D721Med (cell line): Measurements from ENCODE around the gene NPLOC4.

Experiments
- DNase-seq: peaks from one replicate; pipeline ENCODE4 v3.0.0; 2011; ENCODE audit warnings: low spot score; ENCODE audit not compliant: insufficient read length
- FAIRE-seq: peaks from 2 replicates; lab custom pipeline; 2011; peaks lifted over from hg19 to GRCh38; lab: Jason Lieb, UNC
- CTCF ChIP-seq: IDR thresholded peaks from 2 replicates; pipeline ENCODE4 v1.5.1; 2012; ENCODE audit warnings: mild to moderate bottlenecking, control low read depth; ENCODE audit not compliant: insufficient read depth; ENCODE audit errors: missing control alignments

The NPLOC4 gene

DNA sequence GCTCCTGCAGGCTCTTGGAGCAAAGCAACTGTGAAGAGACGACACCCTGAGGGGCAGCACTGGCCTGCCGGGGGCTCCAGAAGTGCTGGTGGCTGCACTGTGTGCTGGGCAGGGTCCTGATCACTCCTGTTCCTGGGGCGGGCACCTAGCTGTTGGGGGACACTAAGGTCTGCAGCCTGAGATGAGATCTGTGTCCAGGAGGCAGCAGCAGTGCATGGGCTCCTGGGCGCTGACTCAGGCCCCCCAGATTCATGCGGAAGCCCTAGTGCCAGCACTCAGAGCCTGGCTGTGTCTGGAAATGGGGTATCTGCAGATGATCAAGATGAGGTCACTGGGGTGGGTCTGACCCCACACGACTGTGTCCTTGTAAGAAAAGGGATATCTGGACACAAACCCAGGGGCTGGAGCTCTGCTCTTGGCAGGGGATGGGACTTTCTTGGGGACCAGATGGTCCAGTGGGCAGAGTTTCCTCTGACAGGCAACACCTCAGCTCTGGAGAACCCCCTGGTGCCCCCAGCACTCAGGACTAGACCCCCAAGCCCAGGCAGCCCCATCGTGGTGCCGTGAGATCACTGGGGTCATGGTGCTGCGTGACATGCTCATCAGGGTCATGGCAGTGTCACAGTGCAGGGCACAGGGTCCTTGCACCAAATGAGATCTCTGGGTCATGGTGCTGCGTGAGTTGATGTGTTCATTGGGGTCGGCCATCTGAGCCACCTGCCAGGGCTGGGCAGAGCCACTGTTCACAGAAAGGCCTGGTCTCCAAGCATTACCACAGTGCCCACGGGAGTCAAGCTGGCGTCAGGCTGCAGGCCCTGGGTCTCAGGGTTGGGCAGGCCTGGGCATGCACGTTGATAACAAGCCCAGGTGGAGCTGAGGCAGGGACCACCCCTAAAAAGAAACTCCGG, 94.2 kb downstream of the NPLOC4 start:
- no peak for TF ChIP-seq CTCF
- DNase-seq, result no peak
- FAIRE-seq, result no peak

- no peak for DNase-seq
- TF ChIP-seq CTCF, result no peak
- no peak for FAIRE-seq
Measured at GRCh38 chr17:81541123-81541522, 95.8 kb downstream of the NPLOC4 start.

DNA sequence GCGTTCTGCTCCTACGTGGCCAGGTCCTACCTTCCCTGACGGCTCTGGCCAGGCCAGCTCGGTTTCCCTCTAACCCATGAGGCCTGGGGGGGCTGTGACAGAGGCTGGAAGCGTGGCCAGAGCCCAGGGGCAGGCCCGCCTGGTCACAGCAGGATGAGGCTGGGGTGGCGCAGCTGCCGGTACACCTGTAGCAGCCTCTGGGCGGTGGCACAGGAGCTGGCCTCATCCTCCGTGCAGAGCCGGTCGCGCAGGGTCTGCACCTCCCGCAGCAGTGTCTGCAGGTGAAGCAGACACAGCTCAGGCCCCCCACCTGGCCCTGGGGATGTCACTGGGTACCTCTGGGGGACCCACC, 96.3 kb downstream of the NPLOC4 start:
- DNase-seq, result no peak
- no peak for TF ChIP-seq CTCF
- no peak for FAIRE-seq

DNA sequence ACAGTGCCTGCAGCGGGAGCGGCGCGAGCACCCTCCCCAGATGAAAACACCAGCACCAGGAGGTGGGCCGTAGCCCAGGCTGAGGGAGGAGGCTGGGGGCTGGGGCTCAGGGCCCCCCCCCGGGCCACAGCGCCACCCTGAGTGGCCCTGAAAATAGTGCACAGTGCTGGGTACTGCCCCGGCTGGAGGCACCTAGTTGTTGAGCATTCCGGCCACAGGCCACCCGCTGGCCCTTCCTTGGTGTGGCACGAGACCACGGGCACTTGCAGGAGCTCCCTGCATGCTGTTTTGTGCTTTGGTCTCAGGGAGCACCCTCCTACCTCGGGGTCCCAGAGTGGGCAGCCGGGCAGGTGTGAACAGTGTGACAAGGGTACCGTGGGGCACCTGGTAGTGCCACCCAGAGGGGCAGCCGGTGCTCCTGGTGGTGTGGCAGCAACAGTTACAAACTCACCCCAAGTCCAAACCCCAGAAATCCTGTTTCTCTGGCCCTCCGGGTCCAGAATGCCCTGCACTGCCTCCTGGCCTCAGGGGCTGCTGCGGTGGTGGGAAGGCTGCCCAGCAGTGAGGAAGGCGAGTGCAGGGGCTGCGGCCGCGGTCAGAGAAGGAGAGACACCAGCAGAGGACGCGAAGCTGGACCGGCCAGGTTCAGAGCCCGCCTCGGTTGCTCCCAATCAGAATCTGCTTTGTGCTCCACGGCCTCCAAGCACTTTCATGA, 96.8 kb downstream of the NPLOC4 start:
- FAIRE-seq (no peak), DNase-seq (no peak)
- no peak for TF ChIP-seq CTCF

GRCh38 chr17:81539571-81539900, 97.4 kb downstream of the NPLOC4 start:
- DNase-seq (no peak), FAIRE-seq (no peak)
- TF ChIP-seq CTCF, result no peak

- no peak for FAIRE-seq
Measured at GRCh38 chr17:81538651-81539570, 98.0 kb downstream of the NPLOC4 start.

More at GRCh38 chr17:81538651-81539570, 98.0 kb downstream of the NPLOC4 start:
- DNase-seq, result no peak
- no peak for TF ChIP-seq CTCF
